Trophoblast cell (in vitro differentiated cells and primary cell): ENCODE results near the gene IFI30.

Experiments used
- DNase-seq, 2 donors: peaks; one replicate each; pipeline ENCODE4 v3.0.0-alpha.2; 2016
- H2AFZ ChIP-seq: 2 replicates; pipeline ENCODE4 v1.6.1; 2013; ENCODE audit warnings: low read length, moderate library complexity, mild to moderate bottlenecking; ENCODE audit not compliant: insufficient read depth, poor library complexity
- H2AK5ac ChIP-seq: 2 replicates; pipeline ENCODE4 v1.6.1; 2013; ENCODE audit warnings: mild to moderate bottlenecking, low read length
- H2BK120ac ChIP-seq: 2 replicates; pipeline ENCODE4 v1.6.1; 2013; ENCODE audit warnings: low read length, mild to moderate bottlenecking, moderate library complexity; ENCODE audit not compliant: insufficient read depth, poor library complexity
- H2BK12ac ChIP-seq: 2 replicates; pipeline ENCODE4 v1.6.1; 2013; ENCODE audit warnings: mild to moderate bottlenecking, low read length, moderate library complexity
- H2BK5ac ChIP-seq: 2 replicates; pipeline ENCODE4 v1.6.1; 2013; ENCODE audit warnings: low read length, low read depth, moderate library complexity, mild to moderate bottlenecking; ENCODE audit not compliant: poor library complexity
- H3K14ac ChIP-seq: 2 replicates; pipeline ENCODE4 v1.6.1; 2013; ENCODE audit warnings: mild to moderate bottlenecking, low read length
- H3K18ac ChIP-seq: 2 replicates; pipeline ENCODE4 v1.6.1; 2013; ENCODE audit warnings: mild to moderate bottlenecking, low read length
- H3K23ac ChIP-seq: 2 replicates; pipeline ENCODE4 v1.6.1; 2013; ENCODE audit warnings: low read length
- H3K27ac ChIP-seq: 2 replicates; pipeline ENCODE4 v1.5.1; 2013; ENCODE audit warnings: low read depth, mild to moderate bottlenecking, inconsistent platforms, low read length, moderate library complexity
- H3K27me3 ChIP-seq: 2 replicates; pipeline ENCODE4 v1.6.1; 2013; ENCODE audit warnings: inconsistent platforms, mild to moderate bottlenecking, low read length, moderate library complexity; ENCODE audit not compliant: insufficient read depth
- H3K36me3 ChIP-seq, 2 experiments: 1 replicate in 1 of 2; 2 replicates in 1 of 2; pipeline ENCODE4 v1.6.1; 2013; ENCODE audit warnings: low read length in 2 of 2, mild to moderate bottlenecking in 2 of 2, moderate library complexity in 1 of 2; ENCODE audit not compliant: insufficient read depth in 2 of 2, control insufficient read depth in 1 of 2
- H3K4ac ChIP-seq: 2 replicates; pipeline ENCODE4 v1.6.1; 2013; ENCODE audit warnings: low read depth, mild to moderate bottlenecking, low read length, moderate library complexity
- H3K4me1 ChIP-seq, 2 experiments: 1 replicate in 1 of 2; 2 replicates in 1 of 2; pipeline ENCODE4 v1.6.1; 2013; ENCODE audit warnings: low read length in 2 of 2, mild to moderate bottlenecking in 2 of 2, moderate library complexity in 1 of 2; ENCODE audit not compliant: insufficient read depth in 2 of 2, control insufficient read depth in 1 of 2
- H3K4me2 ChIP-seq: 2 replicates; pipeline ENCODE4 v1.6.1; 2013; ENCODE audit warnings: inconsistent platforms, mild to moderate bottlenecking, low read length, moderate library complexity
- H3K4me3 ChIP-seq: 2 replicates; pipeline ENCODE4 v1.5.1; 2013; ENCODE audit warnings: mild to moderate bottlenecking, low read depth, low read length, inconsistent platforms
- H3K79me1 ChIP-seq: one replicate; pipeline ENCODE4 v1.6.1; 2013; ENCODE audit warnings: low read length
- H3K79me2 ChIP-seq: 2 replicates; pipeline ENCODE4 v1.6.1; 2013; ENCODE audit warnings: low read length, mild to moderate bottlenecking; ENCODE audit not compliant: control insufficient read depth, insufficient read depth, poor library complexity
- H3K9ac ChIP-seq: 2 replicates; pipeline ENCODE4 v1.6.1; 2013; ENCODE audit warnings: mild to moderate bottlenecking, low read length
- H3K9me3 ChIP-seq: 2 replicates; pipeline ENCODE4 v1.6.1; 2013; ENCODE audit warnings: low read depth, mild to moderate bottlenecking, control low read depth, inconsistent platforms, low read length; ENCODE audit not compliant: insufficient read depth
- H4K12ac ChIP-seq: 2 replicates; pipeline ENCODE4 v1.6.1; 2013; ENCODE audit warnings: low read depth, mild to moderate bottlenecking, low read length, moderate library complexity
- H4K8ac ChIP-seq: 2 replicates; pipeline ENCODE4 v1.6.1; 2013; ENCODE audit warnings: low read depth, mild to moderate bottlenecking, low read length, moderate library complexity
- H4K91ac ChIP-seq: one replicate; pipeline ENCODE4 v1.6.1; 2013; ENCODE audit warnings: low read depth, mild to moderate bottlenecking, low read length, moderate library complexity
- WGBS: extraction: QIAGEN DNeasy Blood & Tissue Kit; methylation state at CpG from one replicate; pipeline ENCODE4 v1.1.7; 2013; ENCODE audit warnings: missing lambda C conversion rate; ENCODE audit not compliant: insufficient read length, insufficient coverage; ENCODE audit errors: extremely low coverage; 5-methylcytosine and 5-hydroxymethylcytosine counted together

Gene IFI30

DNA sequence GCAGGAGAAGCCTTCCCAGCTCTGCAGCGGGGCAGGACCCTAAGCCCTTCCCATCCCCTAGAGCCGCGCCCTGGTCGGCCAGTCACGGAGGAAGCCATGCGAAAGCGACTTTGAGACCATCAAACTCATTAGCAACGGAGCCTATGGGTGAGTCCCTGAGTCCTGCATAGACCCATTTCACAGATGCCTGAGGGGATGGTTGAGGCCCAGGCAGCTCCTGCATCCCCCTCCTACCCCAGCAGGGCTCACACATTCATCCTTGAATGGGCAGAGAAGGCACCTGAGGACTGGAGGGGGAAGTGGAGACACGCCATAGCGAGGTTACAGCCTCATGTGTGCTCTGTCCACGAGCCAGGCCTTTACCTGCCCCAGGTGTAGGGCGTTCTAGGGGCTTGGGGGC is 44.8 kb upstream of the IFI30 start:
- Histone ChIP-seq H4K12ac (no peak overlapping the region), H2BK120ac (no peak overlapping the region), H2BK5ac (no peak overlapping the region), H3K9me3 (no peaks in the 10 kb centered on the region), H2AFZ (no peak overlapping the region), H3K9ac (no peak overlapping the region), H2BK12ac (no peak overlapping the region), H3K79me2 (no peaks in the 10 kb centered on the region), H3K79me1 (no peaks in the 10 kb centered on the region), H3K4me2 (no peak overlapping the region), H3K36me3 (peaks cover 10 to 14% of the 10 kb centered on the region in 2 experiments), H3K18ac (no peak overlapping the region), H3K27me3 (no peaks in the 10 kb centered on the region), H3K23ac (no peak overlapping the region), H3K4me1 (no peaks in the 10 kb centered on the region), H3K27ac (no peak overlapping the region), H3K4ac (no peak overlapping the region), H3K14ac (no peak overlapping the region), H2AK5ac (no peak overlapping the region), H4K91ac (no peak overlapping the region), H4K8ac (no peak overlapping the region), H3K4me3 (no peak overlapping the region)
- WGBS = no CpG with 5 or more reads among the region's 12 CpGs
- no peak for DNase-seq

DNA sequence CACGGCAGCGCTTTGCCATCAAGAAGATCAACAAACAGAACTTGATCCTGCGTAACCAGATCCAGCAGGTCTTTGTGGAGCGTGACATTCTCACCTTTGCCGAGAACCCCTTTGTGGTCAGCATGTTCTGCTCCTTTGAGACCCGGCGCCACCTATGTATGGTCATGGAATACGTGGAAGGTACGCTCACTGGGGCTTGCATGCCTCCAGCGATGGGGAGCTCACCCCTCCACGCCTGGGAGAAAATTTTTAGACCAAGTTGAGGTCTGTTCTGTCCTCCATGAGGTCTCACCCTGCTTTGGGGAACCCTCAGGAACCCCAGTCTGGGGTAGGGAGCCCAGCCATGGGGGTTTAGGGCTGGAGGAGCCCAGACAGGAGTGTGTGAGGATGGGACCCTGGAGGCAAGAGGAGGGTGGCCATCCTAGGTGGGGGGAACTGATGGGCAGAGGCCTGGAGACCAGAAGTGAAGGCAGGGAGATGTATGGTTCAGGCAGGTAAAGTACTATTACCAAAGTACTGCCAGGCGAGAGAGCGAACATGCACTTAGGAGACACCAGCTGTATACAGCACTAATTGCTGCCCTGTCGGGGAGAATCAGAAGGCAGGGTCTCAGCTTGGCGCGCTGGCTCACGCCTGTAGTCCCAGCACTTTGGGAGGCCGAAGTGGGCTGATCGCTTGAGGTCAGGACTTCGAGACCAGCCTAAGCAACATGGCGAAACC is 42.9 kb upstream of the IFI30 start:
- no peak overlapping the region for H3K4ac ChIP-seq
- no peak for DNase-seq
- H3K23ac ChIP-seq = no peak overlapping the region
- no peaks in the 10 kb centered on the region for H3K27me3 ChIP-seq
- H4K8ac ChIP-seq = no peak overlapping the region
- H3K4me1 ChIP-seq = no peaks in the 10 kb centered on the region
- no peak overlapping the region for H3K4me3 ChIP-seq
- no CpG with 5 or more reads among the region's 21 CpGs for WGBS
- no peak overlapping the region for H2BK12ac ChIP-seq
- no peak overlapping the region for H3K14ac ChIP-seq
- no peak overlapping the region for H2BK120ac ChIP-seq
- no peaks in the 10 kb centered on the region for H3K79me1 ChIP-seq
- H3K9ac ChIP-seq = no peak overlapping the region
- H3K79me2 ChIP-seq = no peaks in the 10 kb centered on the region
- H4K91ac ChIP-seq = no peak overlapping the region
- no peaks in the 10 kb centered on the region for H3K9me3 ChIP-seq
- H3K4me2 ChIP-seq = no peak overlapping the region
- H4K12ac ChIP-seq = no peak overlapping the region
- H2AFZ ChIP-seq = no peak overlapping the region
- H3K36me3 ChIP-seq = peaks cover 13 to 14% of the 10 kb centered on the region in 2 experiments
- no peak overlapping the region for H2BK5ac ChIP-seq
- no peak overlapping the region for H3K27ac ChIP-seq
- H2AK5ac ChIP-seq = no peak overlapping the region
- H3K18ac ChIP-seq = no peak overlapping the region

DNA sequence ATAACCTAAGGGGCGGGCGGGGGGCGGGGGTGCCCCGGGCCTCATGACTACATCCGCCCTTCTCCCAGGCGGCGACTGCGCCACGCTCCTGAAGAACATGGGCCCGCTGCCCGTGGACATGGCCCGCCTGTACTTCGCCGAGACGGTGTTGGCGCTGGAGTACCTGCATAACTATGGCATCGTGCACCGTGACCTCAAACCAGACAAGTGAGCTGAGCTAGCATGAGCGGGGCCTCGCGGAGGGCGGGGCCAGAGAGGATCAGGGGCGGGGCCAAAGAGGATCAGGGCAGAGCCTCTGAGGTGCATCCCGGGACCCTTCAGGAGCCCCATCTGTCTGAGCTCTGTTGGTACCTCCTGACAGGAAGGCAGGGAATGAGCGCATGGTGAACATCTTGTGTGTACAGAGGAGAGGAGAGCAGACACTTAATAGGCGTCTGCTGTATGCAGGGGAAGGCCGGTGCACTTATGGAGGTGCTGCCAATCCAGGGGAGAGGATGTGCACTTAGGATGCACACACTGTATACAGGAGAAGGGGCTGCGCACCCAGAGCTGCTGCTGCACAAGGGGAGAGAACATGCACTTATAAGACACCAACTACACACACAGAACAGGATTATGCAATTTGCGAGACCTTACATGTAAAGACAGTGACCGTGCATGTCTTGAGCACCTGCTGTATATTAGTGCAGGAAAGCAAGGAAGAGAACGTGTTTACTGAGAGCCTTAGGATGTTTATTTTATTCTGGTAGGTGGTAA is 41.6 kb upstream of the IFI30 start:
- no peak overlapping the region for H3K14ac ChIP-seq
- H3K27me3 ChIP-seq = no peaks in the 10 kb centered on the region
- no peak overlapping the region for H3K4me3 ChIP-seq
- H2BK5ac ChIP-seq = no peak overlapping the region
- no peaks in the 10 kb centered on the region for H3K4me1 ChIP-seq
- no peak overlapping the region for H2AK5ac ChIP-seq
- H3K9ac ChIP-seq = no peak overlapping the region
- no peak overlapping the region for H2AFZ ChIP-seq
- H2BK12ac ChIP-seq = no peak overlapping the region
- H4K8ac ChIP-seq = no peak overlapping the region
- WGBS = no CpG with 5 or more reads among the region's 31 CpGs
- no peak overlapping the region for H3K18ac ChIP-seq
- no peak overlapping the region for H4K91ac ChIP-seq
- peaks cover 14% of the 10 kb centered on the region in 2 experiments for H3K36me3 ChIP-seq
- no peak overlapping the region for H4K12ac ChIP-seq
- H3K79me2 ChIP-seq = no peaks in the 10 kb centered on the region
- H3K27ac ChIP-seq = no peak overlapping the region
- H3K9me3 ChIP-seq = no peaks in the 10 kb centered on the region
- no peak for DNase-seq
- no peaks in the 10 kb centered on the region for H3K79me1 ChIP-seq
- H3K23ac ChIP-seq = no peak overlapping the region
- H3K4ac ChIP-seq = no peak overlapping the region
- H2BK120ac ChIP-seq = no peak overlapping the region
- H3K4me2 ChIP-seq = no peak overlapping the region

GRCh38 chr19:18135712-18136584 is 37.7 kb upstream of the IFI30 start:
- Histone ChIP-seq H2BK120ac (no peak overlapping the region), H4K12ac (no peak overlapping the region), H3K36me3 (peaks cover 11 to 15% of the 10 kb centered on the region in 2 experiments), H3K79me2 (no peaks in the 10 kb centered on the region), H2AFZ (no peak overlapping the region), H3K4me1 (no peaks in the 10 kb centered on the region), H3K79me1 (no peaks in the 10 kb centered on the region), H3K27me3 (no peaks in the 10 kb centered on the region), H3K4me3 (no peak overlapping the region), H3K27ac (no peak overlapping the region), H3K9me3 (no peaks in the 10 kb centered on the region), H3K14ac (no peak overlapping the region), H2AK5ac (no peak overlapping the region), H3K18ac (no peak overlapping the region), H2BK5ac (no peak overlapping the region), H3K9ac (no peak overlapping the region), H4K91ac (no peak overlapping the region), H4K8ac (no peak overlapping the region), H3K4ac (no peak overlapping the region), H2BK12ac (no peak overlapping the region), H3K4me2 (no peak overlapping the region), H3K23ac (no peak overlapping the region)
- no CpG with 5 or more reads among the region's 18 CpGs for WGBS
- peak; percentile 24 to 62 for DNase-seq
